ENCODE results near the gene SNAP25.

DNA sequence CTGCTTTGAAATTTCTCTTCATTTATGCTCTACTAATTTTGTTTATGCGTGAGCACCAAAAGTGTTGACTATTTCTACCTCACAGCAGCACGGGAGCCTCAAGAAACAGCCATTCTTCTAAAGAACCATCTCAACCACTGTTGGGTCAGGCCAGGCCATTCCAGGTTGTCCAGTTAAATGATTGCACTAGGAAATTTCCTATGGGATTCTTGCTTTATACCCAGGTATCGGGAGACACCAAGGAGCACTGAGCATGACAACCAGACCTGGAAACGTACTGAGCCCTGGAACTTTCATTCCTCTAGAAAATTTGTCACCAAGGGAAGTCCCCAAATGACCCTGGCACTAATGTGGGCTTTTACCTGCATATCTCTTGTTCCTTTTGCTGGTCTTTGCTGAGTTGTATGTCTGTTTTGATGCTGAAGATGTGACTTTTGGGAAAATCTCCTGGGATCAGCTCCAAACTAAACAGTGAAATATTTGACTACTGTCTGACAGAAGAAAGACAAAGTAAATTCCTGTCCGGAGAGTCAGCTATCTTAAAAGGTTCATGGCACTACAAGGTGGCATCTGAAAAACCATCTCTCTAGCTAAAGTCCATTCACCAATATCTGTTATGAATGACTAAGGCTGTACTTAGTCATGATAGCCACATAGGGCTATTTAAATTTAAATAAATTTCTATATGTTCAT lies 70.5 kb downstream of the SNAP25 start:
- TF ChIP-seq, protein P1, sequence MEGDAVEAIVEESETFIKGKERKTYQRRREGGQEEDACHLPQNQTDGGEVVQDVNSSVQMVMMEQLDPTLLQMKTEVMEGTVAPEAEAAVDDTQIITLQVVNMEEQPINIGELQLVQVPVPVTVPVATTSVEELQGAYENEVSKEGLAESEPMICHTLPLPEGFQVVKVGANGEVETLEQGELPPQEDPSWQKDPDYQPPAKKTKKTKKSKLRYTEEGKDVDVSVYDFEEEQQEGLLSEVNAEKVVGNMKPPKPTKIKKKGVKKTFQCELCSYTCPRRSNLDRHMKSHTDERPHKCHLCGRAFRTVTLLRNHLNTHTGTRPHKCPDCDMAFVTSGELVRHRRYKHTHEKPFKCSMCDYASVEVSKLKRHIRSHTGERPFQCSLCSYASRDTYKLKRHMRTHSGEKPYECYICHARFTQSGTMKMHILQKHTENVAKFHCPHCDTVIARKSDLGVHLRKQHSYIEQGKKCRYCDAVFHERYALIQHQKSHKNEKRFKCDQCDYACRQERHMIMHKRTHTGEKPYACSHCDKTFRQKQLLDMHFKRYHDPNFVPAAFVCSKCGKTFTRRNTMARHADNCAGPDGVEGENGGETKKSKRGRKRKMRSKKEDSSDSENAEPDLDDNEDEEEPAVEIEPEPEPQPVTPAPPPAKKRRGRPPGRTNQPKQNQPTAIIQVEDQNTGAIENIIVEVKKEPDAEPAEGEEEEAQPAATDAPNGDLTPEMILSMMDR (IDR thresholded peaks at IDR 0.05) = no peak
- TF ChIP-seq EP300 (IDR thresholded peaks at IDR 0.05) = no peak
